NOMO-1 treated with dmso at 0.1 percent for 144 hours (cell line): ENCODE data around the gene FXYD4.
A peak's percentile ranks its signal among the peaks of the same experiment; 100 is the strongest.

Source experiments
- DNase-seq: peaks from one replicate; lab custom pipeline; 2025; ENCODE audit not compliant: unreplicated experiment; lab: John Stamatoyannopoulos, UW

The FXYD4 gene

GRCh38 chr10:43394868-43395267, 23.4 kb downstream of the FXYD4 start:
- no peak for DNase-seq

- no peak for DNase-seq
Observed at GRCh38 chr10:43395571-43396060, 24.2 kb downstream of the FXYD4 start.

- DNase-seq = peak; percentile 55
Observed at GRCh38 chr10:43396061-43396927, 24.9 kb downstream of the FXYD4 start.

GRCh38 chr10:43396928-43397624, 25.6 kb downstream of the FXYD4 start:
- peak; percentile 89 for DNase-seq

- no peak for DNase-seq
Observed at GRCh38 chr10:43398939-43399319, 27.5 kb downstream of the FXYD4 start.

GRCh38 chr10:43399320-43400310, 28.2 kb downstream of the FXYD4 start:
- no peak for DNase-seq

- DNase-seq = no peak
Observed at GRCh38 chr10:43401627-43402026, 30.2 kb downstream of the FXYD4 start.

- no peak for DNase-seq
Observed at GRCh38 chr10:43402176-43402575, 30.7 kb downstream of the FXYD4 start.

- no peak for DNase-seq
Observed at GRCh38 chr10:43402880-43403452, 31.5 kb downstream of the FXYD4 start.

GRCh38 chr10:43403911-43404703, 32.7 kb downstream of the FXYD4 start:
- no peak for DNase-seq

- no peak for DNase-seq
Observed at GRCh38 chr10:43404704-43405084, 33.3 kb downstream of the FXYD4 start.

GRCh38 chr10:43407148-43407575, 35.7 kb downstream of the FXYD4 start:
- DNase-seq = peak; percentile 27

- peak; percentile 84 for DNase-seq
Observed at GRCh38 chr10:43407576-43408330, 36.3 kb downstream of the FXYD4 start.

- no peak for DNase-seq
Observed at GRCh38 chr10:43408331-43408709, 36.9 kb downstream of the FXYD4 start.

GRCh38 chr10:43408710-43409384, 37.4 kb downstream of the FXYD4 start, which contains the start of gene HNRNPF:
Gene HNRNPF, minus strand, starts transcription at chr10:43409186. Its CDS starts 21,302 bp downstream, at chr10:43387884.
- peak; percentile 94 for DNase-seq

GRCh38 chr10:43409385-43410109, 38.1 kb downstream of the FXYD4 start:
- DNase-seq = no peak

- DNase-seq = no peak
Observed at GRCh38 chr10:43410345-43410744, 38.9 kb downstream of the FXYD4 start.

GRCh38 chr10:43411536-43411935, 40.1 kb downstream of the FXYD4 start:
- no peak for DNase-seq
